ENCODE results near the gene LST1.

DNA sequence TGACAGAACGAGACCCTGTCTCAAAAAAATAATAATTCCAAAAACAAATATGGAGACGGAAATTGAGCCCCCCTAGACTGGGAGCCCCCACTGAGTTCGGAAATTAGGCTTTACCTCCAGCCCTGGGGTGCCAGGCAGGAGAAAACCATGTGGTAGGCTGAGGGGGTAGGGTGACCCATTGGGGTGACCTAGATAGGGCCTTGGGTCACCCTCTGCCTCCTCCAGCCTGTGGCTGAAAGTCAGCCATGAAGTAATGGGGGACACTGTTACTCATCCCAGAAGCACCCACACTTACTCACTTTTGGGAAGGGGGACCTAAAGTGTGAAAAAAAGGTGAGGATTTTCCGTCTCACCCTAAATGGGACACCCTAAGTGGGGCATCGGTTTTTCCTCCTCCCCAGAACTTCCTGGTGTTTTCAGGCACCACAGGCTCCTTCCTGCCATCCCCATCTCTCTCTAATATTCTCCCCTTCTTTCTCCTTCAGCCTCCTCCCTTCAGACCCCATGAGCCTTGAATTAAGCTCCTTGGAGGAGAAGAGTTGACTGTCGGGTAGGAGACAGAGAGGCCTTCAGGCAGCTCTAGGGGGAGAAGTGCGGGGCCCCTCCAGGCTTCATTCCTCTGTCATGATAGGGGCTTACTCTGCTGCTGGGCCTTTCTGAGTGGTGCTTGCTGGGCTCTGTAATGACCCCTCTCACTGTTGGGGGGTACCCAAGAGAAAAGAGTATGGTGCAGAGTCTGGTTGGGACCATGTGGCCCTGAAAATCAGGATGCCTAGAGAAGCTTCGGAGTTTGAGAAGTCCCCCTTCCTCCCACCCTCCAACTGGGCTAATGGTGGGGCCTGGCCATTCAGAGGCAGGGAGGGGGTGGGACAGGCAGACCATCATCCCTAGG, 6.3 kb upstream of the LST1 start:
- TF ChIP-seq, protein P1, sequence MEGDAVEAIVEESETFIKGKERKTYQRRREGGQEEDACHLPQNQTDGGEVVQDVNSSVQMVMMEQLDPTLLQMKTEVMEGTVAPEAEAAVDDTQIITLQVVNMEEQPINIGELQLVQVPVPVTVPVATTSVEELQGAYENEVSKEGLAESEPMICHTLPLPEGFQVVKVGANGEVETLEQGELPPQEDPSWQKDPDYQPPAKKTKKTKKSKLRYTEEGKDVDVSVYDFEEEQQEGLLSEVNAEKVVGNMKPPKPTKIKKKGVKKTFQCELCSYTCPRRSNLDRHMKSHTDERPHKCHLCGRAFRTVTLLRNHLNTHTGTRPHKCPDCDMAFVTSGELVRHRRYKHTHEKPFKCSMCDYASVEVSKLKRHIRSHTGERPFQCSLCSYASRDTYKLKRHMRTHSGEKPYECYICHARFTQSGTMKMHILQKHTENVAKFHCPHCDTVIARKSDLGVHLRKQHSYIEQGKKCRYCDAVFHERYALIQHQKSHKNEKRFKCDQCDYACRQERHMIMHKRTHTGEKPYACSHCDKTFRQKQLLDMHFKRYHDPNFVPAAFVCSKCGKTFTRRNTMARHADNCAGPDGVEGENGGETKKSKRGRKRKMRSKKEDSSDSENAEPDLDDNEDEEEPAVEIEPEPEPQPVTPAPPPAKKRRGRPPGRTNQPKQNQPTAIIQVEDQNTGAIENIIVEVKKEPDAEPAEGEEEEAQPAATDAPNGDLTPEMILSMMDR (IDR thresholded peaks at IDR 0.05): no peak
- no peak for TF ChIP-seq EP300 (IDR thresholded peaks at IDR 0.05)

All from esophagus muscularis mucosa (tissue), 3 donors.